GM21367 (cell line): Measurements from ENCODE around the gene PDE6A.
"Not testable (repeated sequence)": the region's sequence is repeated elsewhere in the genome, so short reads cannot be mapped to it uniquely, and the experiment has no call there.

Experiments
- ATAC-seq: cut with Tn5 transposase; IDR thresholded peaks from one replicate; pipeline ENCODE4 v1.9.1; 2021; ENCODE audit not compliant: unreplicated experiment

PDE6A gene

DNA sequence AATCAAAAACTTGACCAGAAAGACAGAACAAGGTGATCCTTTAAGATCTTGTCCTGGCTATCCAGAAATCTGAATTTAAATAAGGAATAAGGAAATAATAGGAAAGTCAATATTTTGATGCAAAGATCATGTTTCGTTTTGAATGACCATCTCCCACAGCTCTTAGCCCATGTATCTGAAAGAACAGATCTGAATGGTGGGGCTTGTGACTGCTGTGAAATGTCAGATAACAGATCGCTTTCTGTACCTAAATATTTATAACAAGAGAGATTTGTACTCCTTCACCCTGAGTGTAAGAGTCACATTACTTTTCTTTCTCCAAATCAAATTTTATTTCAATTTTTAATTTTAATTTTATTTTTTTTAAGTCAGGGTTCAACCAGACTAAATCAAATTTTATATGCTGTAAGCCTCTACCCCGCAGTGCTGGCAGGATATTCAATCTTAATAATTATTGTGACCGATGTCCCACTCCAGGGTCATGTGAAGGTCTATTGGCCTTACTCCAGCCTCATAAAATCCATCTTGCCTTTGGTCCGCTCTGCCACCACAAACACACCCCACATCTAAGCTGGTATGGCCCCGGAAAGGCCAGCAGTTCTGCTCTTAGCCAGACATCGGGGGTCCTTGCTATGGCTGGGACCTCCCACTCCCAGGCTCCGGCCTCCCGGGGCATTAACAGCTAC, 9.0 kb upstream of the PDE6A start:
- no peak for ATAC-seq

DNA sequence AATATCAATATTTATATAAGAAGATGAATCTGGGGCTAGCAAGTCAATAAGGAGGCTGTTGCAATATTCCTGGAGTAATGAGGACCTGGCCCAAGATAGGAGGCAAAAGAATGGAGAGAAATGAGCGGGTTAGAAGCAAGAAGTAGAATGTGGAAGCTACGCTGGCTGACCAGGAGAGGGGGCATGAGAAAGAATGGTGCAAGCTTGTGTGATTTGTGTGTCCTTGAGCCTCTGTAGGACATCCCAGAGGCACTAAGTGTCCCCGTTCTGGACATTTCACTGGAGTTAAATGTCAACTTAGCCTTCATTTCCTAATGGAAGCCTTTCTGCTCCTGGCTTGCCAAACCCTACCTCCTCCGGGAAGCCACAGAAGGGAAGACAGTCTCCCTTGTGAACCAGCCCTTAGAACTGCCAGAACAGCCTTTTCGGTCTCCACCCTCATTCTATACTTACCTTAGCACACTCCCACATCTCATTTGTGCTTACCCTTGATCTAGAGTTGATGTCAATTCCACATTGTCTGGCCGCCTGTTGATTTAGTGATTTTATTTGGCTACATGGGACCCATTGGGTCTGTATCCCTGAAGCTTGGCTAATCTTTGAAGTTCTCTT, 6.7 kb upstream of the PDE6A start:
- ATAC-seq: no peak

DNA sequence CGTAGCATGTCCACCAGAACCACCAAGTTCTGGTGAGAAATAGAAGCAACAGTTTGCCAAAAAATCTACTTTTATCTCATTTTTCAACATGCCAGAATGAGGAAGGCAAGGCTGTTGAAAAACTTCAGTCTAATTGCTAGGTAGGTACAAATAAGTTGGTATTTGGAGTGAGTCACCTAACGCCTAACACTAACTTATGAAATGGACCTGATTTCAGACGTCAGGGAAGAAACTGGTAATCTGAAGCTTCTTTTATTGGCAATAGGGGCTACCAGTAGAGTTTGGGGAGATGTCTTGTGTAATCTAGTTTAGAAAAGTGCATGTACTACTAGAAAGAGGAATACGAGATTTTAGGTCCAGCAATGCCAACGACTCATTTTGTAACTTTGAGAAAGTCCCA, 4.4 kb upstream of the PDE6A start:
- ATAC-seq: no peak

DNA sequence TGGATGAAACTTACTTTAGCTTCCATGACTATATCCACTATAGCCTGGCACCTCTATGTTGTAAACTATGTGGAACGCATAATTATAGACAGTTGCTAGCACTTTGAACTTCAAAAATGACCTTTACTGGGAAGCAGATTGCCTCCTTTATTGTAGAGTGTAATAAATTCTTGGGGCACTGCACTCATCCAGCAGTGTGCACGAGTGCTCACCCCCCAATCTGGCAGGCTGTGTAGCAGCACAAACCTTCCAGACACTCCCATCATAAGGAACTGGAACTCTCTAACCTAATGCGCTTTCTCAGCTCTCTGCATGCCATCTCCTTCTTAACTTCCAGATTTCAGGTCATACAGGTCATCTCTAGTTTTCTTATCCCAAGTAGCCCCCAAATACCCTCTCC, 1.5 kb upstream of the PDE6A start:
- no peak for ATAC-seq

DNA sequence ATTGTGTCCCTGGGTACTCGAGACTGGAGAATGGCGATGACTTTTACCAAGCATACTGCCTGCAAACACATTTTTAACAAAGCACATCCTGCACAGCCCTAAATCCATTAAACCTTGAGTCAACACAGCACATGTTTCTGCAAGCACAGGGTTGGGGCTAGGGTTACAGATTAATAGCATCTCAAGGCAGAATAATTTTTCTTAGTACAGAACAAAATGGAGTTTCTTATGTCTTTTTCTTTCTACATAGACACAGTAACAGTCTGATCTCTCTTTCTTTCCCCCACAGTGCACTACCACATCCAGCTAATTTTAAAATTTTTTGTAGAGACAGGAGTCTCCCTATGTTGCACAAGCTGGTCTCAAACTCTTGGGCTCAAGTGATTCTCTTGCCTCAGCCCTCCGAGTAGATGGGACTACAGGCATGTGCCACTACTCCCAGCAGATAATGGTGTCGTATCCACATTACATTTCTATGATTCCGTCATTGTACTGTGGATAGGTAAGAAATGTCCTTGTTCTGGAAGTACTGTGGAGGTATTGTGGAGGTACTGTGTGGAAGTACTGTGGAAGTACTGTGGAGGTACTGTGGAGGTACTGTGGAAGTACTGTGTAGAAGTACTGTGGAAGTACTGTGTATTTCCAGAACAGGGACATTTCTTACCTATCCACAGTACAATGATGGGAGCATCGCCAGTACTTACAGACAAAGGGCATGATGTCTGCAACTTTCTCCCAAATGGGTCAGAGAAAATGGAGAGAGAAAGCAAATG, 1.2 kb downstream of the PDE6A start:
- not testable (repeated sequence) for ATAC-seq

DNA sequence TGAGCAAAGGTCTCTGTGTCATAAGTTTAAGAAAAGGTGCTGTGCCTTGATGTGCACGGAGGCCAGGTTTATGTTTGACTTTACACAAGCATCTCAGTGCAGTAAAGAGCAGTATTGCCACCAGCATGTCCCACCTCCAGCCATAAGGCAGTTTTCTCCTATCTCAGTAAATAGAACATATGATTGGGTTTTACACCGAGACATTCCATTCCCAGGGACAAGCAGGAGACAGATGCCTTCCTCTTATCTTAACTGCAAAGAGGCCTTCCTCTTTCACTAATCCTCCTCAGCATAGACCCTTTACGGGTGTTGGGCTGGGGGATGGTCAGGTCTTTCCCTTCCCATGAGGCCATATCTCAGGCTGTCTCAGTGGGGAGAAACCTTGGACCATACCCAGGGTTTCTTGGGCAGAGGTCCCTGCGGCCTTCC, 1.8 kb downstream of the PDE6A start:
- not testable (repeated sequence) for ATAC-seq

DNA sequence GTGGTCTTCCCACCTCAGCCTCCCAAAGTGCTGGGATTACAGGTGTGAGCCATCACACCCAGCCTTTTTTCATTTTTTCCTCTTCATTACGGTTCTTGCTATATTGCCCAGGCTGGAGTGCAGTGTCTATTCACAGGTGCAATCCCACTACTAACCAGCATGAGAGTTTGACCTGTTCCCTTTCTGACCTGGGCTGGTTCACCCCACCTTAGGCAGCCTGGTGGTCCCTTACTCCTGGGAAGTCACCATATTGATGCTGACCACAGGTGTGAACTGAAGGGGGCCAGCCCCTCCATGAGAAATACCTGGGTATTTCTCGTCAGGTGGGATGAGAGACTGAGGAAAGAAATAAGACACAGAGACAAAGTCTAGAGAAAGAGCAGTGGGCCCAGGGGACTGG, 2.4 kb downstream of the PDE6A start:
- no peak for ATAC-seq

DNA sequence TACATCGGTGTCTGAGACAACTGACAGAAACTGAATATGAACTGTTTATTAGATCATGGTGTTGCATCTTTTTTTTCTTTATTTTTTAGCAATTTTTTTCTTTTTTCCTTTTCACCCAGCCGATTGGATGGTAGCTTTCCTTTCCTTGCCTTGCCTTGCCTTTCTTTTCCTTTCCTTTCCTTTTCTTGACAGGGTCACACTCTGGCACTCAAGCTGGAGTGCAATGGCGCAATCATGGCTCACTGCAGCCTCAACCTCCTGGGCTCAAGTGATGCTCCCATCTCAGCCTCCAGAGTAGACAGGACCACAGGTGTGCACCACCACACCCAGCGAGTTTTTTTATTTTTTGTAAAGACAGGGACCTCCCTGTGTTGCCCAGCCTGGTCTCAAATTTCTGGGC, 2.8 kb downstream of the PDE6A start:
- ATAC-seq: no peak

DNA sequence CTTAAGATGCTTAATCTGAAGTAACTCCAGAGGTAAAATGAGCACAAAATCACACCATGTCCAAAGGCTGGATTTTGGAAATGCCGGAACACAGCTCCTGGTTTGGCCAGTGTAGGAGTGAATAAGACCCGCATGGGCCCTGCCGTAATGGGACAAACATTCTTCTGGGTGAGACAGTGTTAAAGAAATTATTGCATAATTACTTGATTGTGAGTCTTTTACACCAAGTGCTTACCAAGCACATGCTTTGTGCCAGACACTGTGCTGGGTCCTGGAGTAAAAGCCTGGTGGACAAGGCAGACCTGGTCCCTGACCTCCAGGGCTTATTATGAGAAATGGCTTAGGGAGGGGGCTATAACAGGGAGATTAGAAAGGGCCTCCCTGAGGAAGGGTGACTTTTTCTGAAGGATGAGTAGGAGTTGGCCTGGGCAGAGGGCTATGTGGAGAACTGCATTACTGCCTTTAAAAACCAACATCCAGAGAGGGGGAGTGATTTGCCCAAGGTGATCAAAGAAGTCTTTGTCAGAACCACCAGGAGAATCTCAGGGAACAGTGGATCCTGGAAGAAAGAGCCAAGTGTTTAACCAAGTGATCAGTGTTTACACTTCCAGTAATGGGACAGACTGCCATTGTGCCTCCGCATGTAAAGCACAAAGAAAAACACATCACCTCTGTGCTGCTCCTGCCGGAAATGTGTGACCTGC, 3.5 kb downstream of the PDE6A start:
- ATAC-seq: no peak

DNA sequence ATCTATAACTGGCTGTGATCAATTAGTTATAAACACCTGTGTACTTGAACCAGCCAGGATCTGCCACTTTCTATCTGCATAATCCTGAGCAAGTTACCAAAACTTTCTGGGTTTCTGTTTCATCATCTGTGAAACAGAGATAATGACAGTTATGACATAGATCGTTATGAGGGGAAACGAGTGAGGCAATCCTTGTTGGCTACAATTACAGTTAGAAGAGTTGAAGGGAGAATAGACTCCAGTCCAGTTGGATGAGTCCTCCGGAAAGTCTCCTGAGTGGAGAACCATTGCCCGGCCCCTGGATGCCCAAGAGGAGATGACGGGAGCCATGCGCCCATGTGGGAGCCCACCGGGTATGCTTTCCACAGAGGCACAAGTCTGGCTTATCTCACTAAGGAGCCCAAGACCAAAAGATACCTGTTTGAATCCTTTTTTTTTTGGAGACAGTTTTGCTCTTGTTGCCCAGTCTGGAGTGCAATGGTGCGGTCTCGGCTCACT, 4.5 kb downstream of the PDE6A start:
- peak; percentile 70 for ATAC-seq

DNA sequence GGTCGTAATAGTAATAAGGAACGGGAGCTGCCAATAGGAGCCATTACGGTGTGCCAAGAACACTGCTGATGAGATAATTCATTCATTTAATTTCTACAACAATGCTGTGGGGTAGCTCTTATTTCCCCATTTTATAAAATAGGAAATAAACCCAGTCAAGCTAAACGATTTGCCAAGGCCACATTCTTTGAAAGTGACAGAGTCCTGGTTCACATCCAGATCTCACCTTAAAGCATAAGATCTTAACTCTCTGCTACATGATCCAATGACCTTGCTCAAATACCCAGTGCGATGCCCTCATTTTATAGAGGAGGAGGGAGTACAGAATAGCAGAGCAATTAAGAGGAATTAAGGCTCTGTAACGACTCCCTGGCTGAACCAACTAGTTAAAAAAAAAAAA, 5.0 kb downstream of the PDE6A start:
- no peak for ATAC-seq

DNA sequence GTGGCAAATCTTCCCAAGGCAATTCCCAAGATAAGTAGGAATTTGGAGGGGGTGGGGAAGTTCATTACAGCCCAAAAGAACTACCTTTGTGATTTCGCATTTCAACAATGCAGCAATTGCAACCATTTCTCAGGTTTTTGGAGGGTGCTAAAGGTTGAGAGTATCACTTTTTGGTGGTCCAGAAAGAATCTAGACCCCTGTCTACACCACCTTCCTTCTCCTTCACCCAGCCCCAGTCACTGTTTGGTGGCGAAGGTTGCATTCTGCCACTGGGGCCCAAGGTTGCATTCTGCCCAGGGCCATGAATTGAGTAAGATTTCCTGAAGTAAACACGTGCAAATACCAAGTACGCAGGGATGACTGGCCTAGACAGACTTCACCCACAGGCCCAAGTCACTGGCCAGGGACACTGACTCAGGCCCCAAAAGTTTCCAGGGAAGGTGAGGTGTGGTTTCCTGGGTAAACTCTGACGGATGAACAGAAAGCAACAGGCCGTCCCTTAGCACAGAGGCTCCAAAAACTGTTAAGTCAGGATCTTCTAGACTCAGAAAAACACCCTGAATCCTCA, 5.7 kb downstream of the PDE6A start:
- ATAC-seq: no peak

DNA sequence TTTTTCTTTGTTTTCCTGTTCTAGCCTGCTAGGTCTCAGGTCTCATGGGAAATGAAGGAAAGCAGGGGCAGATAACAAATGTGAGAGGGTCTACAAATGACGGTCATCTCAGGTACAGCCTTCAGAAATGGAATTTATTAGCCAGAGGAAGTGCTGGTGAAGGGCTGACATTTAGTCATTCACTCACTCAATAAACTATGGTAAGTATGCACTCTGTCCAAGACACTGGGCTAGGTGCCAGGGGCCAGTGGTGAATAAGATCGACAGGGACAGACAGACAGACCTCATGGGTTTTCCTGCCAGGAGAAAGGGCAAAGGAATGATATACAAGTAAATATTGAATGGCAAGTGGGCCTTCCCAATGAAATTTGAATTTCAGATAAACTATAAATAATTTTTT, 6.3 kb downstream of the PDE6A start:
- no peak for ATAC-seq

DNA sequence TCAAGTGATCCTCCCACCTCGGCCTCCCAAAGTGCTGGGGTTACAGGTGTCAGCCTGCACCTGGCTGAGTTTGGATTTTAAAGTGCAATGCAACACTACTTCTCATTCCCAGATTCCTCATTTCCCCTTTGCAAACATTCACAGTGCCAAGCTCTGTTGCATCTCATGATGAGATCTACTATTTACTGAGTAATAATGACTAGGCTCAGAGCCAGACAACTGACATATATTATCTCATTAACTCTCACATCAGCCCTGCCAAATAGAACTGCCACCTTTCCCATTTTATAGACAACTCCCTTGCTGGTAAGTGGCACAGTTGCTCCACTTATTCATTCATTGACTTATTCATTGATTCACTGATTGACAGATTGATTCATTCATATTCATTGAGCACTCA, 7.0 kb downstream of the PDE6A start:
- no peak for ATAC-seq

DNA sequence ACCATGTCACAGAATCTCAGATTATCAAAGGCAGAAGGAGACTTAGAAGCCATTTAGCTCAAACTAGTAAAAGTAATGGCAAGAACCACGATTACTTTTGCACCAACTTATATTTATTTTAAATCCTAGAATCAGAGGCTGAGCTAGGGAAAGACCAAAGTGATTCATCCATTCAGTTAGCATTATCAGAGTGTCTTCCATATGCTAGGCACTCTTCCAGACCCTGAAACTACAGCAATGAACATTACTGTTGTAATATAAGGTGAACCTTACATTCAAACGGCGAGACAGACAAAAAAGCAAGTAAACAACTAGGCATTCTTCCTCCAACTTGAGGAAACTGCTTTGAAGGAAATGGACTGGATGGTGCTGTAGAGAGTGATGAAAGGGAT, 7.9 kb downstream of the PDE6A start:
- no peak for ATAC-seq

DNA sequence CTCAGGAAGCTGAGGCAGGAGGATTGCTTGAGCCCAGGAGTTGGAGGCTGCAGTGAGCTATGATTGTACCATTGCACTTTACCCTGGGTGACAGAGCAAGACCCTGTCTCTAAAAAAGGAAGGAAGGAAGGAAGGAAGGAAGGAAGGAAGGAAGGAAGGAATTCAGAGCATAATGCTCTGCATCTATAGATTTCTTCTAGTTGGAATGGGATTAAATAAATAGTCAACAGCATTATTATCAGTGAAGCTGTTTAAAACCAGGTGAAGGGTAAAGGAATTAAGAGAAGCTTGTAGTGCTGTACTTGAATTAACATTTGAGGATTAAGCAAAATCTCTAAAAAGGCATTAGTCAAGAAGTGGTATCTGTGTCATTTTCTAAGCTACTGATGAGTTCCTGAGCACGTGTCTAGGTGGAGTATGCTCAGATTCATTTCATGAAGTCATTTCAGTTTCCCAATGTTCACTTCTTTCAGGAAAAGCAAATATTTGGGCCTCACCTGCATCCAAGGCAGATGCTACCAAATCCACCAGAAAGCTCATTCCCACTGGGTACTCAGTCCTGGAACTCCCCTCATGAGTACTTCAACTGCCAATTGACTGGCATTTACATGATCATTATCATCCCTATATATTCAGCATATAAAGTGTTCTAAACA, 8.4 kb downstream of the PDE6A start:
- ATAC-seq: no peak

DNA sequence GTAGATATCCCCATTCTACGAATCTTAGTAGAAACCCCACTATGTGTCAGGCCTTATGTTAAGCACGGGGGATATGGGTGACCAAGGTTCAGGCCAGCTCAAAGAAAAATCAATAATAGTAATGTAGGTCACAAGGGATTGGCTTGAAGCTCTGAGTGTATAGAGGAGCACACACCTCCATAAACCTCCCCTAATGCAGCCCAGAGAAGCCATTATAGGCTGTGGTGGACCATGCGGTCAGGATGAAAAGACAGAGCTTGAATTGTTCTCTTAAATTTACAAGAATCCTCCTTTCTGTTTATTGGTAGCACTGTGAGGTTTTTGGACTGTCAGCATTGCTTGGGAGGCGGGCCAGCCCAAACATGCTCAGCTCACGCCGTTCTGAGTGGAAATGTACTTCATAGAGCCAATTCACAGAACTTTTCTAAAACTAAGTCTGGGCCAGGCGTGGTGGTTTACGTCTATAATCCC, 9.1 kb downstream of the PDE6A start:
- ATAC-seq: no peak

DNA sequence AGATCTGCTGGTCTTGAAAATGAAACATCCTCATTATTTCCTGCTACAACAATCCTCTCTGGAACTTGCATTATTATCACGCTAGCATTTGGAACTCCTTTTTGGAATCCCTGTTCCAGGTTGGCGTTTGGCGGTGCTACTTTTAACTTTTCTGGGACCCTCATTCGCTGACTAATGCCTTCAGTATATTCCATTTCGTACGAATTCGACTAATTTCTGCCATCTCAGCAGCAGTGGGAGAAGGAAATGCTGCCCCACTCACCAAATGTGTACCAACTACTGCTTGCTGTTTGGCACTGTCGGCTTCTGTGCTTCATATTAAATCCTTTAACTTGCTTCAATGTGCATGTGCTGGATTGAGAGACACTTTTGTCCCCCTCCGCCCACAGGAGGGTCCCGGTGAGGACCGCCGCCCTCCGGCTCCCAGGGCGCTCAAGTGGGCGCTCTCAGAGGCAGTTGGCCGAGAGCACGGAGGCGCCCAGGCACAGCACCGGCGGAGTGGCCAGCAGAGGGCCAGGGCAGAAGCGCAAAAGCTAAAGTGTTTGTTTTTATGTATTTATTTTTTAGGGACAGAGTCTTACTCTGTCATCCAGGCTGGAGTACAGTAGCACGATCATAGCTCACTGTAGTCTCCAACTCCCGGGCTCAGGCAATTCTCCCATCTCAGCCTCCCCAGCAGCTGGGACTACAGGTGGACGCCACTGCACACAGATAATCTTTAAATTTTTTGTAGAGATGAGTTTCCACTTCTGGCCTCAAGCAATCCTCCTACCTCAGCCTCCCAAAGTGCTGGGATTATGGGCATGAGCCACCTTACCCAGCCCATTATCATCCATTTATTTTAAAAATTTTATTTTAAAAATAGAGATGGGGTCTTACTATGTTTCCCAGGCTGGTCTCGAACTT, 11.9 kb downstream of the PDE6A start:
- no peak for ATAC-seq

DNA sequence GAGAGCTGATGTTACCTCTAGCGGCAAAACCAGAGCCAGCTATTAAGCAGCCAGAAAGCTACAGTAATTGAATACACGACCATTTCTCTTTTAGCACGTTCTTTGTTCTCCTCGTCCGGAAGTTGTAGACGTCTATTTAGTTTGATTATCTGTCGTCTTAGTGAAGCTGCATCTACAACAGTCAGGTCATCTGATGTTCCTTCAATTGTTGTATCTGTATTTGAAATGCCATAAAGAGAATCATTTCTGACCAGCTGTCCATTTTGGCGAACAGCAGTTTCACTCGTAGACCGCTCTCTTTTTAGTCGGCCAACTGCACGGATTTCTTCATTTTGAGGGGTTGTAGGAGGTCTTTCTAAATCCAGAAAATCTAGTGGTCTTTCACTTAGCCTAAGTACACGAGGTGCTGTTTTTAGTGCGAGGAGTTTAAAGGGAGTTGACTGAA, 12.6 kb downstream of the PDE6A start:
- ATAC-seq: no peak
